ENCODE data around the gene MIEF2. TPM values are rescaled to one million over a fixed set of nuclear protein-coding genes. Genes with fewer than 3 reads are reported as not detected.

The MIEF2 gene, protein sequence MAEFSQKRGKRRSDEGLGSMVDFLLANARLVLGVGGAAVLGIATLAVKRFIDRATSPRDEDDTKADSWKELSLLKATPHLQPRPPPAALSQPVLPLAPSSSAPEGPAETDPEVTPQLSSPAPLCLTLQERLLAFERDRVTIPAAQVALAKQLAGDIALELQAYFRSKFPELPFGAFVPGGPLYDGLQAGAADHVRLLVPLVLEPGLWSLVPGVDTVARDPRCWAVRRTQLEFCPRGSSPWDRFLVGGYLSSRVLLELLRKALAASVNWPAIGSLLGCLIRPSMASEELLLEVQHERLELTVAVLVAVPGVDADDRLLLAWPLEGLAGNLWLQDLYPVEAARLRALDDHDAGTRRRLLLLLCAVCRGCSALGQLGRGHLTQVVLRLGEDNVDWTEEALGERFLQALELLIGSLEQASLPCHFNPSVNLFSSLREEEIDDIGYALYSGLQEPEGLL
- 9.1 and 10.6 TPM in 2 replicates for total RNA-seq

DNA sequence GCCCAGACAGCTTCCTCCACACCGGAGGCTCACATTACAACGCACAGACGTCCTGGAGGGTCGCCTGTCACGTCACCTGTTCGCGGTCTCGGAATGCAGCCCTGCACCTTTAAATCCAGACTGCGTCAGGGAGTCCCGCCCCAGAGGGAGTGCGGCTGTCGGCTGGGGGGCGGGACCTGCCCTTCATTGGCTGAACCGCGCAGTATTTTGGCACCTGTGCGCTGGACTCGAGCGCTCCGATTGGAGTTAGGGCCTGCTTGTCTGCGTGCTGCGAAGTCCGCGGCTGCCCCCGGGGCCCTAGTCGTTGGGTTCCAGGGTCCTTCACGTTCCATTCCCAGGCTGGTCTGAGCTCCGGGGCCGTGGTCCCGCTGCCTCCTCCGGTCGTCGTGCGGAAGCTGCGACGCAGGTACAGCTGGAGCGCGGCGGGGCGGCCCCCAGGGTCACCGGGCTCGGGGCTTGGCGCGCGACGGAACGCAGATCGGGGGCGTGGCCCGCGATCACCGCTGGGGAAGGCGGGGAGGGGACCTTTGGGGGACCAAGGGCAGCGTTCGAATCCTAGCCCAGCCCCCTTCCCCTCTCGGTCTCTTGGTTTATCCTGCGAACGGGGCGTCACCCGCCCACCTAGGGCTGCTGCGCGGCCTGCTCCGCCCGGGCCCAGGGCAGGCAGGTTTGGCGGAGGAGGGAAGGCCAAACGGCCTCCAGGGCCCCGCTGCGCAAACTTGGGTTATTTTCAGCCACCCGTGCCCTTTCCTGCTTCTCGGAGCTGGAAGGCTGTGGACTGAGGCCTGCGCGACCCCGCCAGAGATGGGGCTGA lies at the start of gene MIEF2:
Gene MIEF2 (plus strand): TSS at position 331 of the 814 bp plus-strand sequence. CDS start 2,059 bp downstream, outside the sequence.

DNA sequence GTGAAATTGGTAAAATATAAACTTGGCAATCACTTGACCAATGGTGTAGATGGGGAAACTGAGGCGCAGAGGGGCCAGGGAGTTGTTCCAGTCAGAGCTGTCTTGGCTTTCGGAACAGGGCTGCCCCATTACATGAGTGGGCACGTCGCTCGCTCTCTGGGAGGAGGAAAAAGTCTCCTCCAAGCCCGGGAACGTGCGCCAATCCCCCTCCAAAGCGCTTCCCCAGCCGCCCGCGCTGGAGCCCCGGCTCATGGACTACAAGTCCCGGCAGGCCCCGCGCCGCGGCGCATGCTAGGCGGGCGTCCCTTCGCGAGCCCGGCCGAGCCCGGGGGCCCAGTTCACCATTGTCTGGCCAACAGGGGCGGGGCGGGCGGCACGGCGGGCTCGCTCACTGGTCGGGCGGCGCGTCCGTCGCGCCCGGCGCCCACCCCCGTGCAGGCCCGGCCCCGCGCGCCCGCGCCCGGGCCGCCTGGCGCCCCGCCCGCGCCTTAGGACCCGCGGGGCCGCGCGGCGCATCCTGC lies 35.3 kb upstream of the MIEF2 start, which contains the start of gene LLGL1:
Gene LLGL1 (plus strand): TSS at position 515 of the 521 bp plus-strand sequence. CDS start 48 bp downstream, outside the sequence.

DNA sequence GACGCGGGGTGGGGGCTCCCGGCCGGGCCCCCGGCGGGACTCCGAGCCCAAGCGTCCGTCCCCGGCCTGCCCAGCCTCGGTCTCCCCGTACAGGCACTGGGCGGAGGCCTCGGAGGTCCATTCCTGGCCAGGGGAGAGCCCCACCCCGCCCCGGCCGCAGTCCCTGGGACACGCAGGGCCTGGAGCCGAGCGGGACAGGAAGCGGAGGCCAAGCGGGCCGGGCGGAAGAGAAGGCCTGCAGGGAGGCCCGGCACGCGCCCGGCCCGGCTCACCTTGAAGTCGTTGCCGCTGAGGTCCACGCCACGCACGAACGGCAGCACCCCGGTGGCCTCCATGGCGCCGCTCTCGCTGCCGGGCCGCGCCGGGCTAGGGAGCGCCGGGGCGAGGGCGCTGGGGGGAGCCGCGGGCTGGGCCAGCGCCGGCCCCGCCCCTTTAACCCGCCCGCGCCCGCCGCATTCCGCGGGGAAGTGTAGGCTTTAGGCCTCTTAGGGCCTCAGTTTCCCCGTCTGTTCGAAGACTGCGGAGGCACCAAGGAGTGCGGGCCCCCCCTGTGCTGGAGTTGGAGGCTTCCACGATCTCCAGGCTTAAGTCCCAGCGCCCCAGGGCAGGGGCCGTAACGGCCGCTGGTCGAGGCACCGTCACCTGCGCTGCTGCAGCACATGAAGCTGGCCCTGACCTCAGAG lies 2.0 kb upstream of the MIEF2 start, which contains the start of gene FLII:
Gene FLII (minus strand): TSS at position 383 of the 683 bp plus-strand sequence. CDS start 48 bp downstream, at position 335.

DNA sequence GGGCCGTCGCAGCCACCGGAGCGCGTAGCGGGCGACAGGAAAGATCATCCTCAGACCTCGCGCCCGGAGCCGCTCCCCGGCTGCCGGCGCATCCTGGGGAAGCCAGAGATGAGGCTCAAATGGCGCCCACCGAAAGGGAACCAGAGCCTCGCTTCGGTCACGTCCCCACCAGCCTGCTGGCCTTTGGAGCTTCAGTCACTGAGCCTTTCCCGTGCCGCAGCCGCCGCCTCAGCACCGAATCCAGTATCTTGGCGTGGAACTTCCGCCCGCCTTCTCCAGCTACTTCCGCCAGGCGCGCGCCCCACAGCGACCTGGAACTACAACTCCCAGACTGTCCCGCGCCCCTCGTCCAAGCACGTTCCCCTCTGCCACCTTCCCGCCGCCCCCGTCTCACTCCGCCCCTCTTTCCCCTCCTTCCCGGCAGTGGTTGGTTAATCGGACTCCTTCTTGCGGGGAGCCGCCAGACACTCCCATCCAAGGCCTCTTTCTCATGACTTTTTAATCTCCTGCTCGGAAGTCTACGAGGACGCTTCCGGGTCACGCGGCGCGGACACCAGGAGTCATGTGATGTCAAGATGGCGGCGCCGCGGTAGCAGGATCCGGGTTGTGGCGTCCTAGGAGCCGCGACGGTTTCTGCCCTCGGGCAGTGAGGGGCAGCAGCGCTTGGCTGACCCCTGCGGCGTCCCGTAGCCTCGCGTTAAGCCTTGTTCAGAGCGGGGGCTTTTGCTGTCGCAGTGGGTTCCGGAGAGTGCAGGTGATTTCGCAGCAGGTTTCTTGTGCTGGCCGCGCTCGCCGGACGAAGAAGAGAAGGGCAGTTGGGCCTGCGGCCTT lies 54.5 kb downstream of the MIEF2 start, which contains the start of the genes SMCR8 and TOP3A:
Gene SMCR8 (plus strand): TSS at position 563 of the 831 bp plus-strand sequence. CDS start 497 bp downstream, outside the sequence.
Gene TOP3A (minus strand): TSS at position 264 of the 831 bp plus-strand sequence. CDS start 216 bp downstream, at position 48.

Other genes starting within 250 kb of the MIEF2 start
- gene ATPAF2, start 221.5 kb upstream of the MIEF2 start, total RNA-seq: 15.5 and 19.3 TPM in 2 replicates
- 5.3 and 8.3 TPM in 2 replicates for gene GID4, start 221.3 kb upstream of the MIEF2 start, total RNA-seq
- gene DRG2, start 172.7 kb upstream of the MIEF2 start, total RNA-seq: 30.0 and 31.2 TPM in 2 replicates
- gene MYO15A, start 151.9 kb upstream of the MIEF2 start, total RNA-seq: 0.55 and 0.85 TPM in 2 replicates
- 95.1 and 153 TPM in 2 replicates for gene ALKBH5, start 76.8 kb upstream of the MIEF2 start, total RNA-seq
- gene LLGL1, start 35.0 kb upstream of the MIEF2 start, total RNA-seq: 27.4 and 33.5 TPM in 2 replicates
- gene FLII, start 1.9 kb upstream of the MIEF2 start, total RNA-seq: 316 and 351 TPM in 2 replicates
- gene TOP3A, start 54.3 kb downstream of the MIEF2 start, total RNA-seq: 10.4 and 12.9 TPM in 2 replicates
- 11.0 and 18.2 TPM in 2 replicates for gene SMCR8, start 54.6 kb downstream of the MIEF2 start, total RNA-seq
- gene SHMT1, start 102.9 kb downstream of the MIEF2 start, total RNA-seq: 4.0 and 6.6 TPM in 2 replicates
- gene EVPLL, start 117.1 kb downstream of the MIEF2 start, total RNA-seq: not detected in 2 replicates
- gene LGALS9C, start 216.1 kb downstream of the MIEF2 start, total RNA-seq: not detected in 2 replicates

Measured in smooth muscle cell of bladder (primary cell).